ENCODE results near the gene DIAPH3.
"Not testable (repeated sequence)": the region's sequence is repeated elsewhere in the genome, so short reads cannot be mapped to it uniquely, and the experiment has no call there.

DIAPH3 gene

DNA sequence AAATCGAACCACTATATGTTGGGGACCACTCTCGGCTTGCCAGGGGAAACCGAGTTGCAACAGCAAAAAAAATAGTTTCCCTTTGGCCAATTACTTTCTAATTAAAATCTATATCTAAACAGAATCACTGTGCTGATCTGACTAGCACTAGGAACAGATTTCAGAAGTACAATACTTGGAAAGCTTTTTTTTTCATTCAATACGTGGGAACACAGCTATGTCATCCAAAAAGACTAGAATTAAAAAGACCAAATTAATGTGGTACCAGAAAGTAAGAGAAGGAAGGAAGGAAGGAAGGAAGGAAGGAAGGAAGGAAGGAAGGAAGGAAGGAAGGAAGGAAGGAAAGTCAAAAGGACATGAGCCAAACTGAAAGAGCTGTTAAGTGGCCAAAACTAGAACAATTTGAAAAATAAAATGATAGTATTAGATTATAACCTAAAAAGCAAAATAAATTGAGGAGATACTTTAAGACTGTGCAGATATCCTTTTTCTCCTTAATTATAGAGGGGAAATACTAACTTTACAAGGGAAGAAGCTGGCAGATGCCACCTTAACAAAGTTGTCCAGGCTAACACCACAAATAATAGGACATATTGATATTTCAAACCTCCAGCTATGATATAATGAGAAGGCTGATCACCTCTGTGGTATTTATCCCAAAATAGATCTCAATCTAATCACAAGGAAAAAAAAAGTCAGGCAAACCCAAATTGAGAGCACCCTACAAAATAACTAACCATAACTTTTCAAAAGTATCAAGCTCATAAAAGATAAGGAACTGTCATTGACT, 63.9 kb downstream of the DIAPH3 start:
- DNase-seq (ENCODE audit: low read depth in 2 of 2), result no peak

DNA sequence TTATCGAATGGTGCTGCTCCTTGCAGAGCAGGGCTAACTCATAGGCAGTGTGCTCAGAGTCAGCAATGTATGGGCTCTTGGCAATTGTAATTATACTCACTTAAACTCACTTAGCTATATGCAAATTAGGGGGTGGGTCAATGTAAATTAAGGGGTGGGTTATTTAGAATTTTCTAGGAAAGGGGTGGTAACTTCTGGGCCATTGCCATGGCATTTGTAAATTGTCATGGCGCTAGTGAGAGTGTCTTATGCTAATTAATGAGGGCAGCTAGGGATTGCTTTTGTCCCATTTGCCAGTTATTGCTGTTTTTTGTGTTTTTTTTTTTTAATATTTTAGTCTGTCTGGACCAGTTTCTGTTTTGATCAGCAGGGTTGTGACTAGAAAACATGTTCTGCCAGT, 68.4 kb downstream of the DIAPH3 start:
- DNase-seq (ENCODE audit: low read depth in 2 of 2), result no peak

DNA sequence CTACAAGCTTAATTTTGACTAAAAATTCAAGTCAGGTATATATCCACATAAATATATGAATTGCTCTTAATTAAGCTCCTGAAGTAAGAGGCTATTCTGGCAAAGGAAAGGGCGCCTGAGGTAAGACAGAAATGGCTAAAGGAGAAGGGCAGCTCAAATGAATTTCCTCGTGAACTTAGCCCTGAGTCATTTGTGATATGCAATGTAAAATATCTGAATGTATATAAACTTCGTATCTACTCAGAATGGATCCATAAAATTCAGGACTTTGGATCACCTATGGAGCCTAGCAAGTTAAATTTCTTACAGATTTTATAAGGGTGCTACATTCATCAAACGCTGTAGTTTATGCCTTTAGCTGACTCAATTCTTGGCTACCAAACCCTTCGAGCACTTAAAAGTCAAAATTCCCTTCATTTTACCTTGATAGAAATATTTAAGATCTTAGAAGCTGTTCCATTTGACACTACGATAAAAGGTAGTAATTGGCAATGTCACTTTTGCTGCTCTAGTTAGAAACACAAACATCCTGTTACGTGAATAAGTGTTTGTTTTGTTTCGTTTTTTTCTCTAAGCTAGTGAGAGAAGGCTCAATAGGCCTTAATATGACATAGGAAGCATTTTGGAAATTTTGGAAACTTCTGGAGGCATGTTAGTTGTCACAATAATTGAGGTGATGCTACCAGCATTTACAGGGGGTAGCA, 69.2 kb downstream of the DIAPH3 start:
- no peak for DNase-seq (ENCODE audit: low read depth in 2 of 2)

DNA sequence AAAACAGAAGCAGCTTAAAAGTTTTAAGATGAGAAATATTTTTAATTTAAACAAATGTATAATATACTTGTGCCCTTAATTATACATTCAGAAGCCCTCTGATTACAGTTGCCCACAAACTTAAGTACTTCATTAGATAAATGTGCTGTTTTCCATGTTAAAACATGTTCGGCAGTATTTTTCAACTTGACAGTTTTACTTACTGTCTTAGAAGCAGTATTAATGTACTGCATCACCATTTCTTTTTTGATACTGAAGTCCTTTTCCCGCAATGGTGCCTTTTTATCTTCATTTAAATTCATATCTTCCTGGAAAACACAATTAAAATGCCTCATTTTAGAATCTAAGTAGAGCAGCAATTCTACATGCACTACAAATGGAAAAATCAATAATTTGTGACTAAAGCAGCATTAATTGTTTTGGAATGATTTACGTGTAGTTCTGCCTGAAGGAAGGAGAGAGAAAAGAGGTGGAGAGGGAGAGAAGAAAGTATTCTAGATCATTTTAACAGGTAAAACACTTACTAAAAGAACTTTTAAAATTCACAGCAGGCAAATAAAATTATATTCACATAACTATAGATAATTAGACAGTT, 70.2 kb downstream of the DIAPH3 start:
- no peak for DNase-seq (ENCODE audit: low read depth in 2 of 2)

DNA sequence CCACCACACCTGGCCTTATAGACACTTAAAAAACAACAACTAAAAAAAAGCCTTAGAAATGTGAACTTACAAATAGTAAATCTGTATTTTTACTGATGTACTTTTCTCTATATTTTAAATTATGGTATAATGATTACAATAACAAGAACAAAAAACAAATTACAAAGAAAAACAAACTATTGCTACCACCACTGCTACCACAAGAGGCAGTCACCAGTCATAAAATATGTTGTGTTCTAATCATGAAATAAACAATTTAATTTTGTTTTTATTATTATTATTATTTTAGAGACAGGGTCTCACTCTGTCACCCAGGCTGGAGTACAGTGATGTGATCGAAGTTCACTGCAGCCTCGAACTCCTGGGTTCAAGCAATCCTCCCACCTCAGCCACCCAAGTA, 72.2 kb downstream of the DIAPH3 start:
- no peak for DNase-seq (ENCODE audit: low read depth in 2 of 2)

DNA sequence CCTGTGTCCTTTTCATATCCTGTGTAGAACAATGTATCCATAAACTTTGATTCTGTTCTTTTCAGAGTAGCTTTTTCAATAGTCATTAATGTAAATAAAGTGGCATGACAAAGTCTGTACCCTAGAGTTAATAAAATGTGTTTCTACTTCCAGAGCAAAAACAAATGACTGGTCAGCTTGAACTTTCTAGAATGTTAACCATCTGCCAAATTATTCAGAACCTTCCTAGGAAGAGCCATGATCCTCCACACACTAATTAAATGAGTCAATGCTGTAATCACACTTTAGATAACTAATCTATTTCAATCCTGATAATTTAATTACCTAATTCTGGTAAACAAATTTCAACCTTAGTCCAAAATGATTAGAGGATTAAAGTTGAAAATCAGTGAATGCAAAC, 73.2 kb downstream of the DIAPH3 start:
- DNase-seq (ENCODE audit: low read depth in 2 of 2), result no peak

DNA sequence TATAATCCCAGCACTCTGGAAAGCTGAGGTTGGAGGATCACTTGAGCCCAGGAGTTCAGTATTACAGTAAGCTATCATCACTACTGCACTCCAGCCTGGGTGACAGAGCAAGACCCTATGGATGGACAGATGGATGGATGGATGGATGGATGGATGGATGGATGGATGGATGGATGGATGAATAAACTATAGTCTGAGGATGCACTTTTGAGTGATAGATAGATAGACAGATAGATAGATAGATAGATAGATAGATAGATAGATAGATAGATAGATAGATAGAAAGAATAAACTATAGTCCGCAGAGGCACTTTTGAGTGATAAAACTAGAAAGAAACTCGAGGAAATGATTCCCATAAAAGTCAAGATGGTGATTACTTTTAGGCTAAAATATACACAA, 79.9 kb downstream of the DIAPH3 start:
- DNase-seq (ENCODE audit: low read depth in 2 of 2), result not testable (repeated sequence)

DNA sequence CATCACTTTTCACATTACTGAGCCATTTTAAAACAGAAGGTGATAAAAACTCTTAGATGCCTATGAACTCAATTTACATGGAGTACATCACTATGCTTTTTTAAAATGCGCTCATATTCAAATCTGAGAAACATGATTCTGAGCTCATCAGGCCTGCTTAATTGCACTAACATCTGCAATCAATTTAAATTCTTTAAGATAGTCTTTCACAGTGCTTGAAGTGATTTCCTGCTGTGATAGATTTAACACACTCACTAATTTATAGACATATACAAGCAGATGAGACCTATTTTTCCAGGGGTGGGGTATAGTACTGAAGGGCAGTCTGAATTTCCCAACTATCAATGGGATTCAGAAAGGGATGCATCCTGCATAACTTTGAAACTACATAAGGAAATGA, 82.9 kb downstream of the DIAPH3 start:
- no peak for DNase-seq (ENCODE audit: low read depth in 2 of 2)

DNA sequence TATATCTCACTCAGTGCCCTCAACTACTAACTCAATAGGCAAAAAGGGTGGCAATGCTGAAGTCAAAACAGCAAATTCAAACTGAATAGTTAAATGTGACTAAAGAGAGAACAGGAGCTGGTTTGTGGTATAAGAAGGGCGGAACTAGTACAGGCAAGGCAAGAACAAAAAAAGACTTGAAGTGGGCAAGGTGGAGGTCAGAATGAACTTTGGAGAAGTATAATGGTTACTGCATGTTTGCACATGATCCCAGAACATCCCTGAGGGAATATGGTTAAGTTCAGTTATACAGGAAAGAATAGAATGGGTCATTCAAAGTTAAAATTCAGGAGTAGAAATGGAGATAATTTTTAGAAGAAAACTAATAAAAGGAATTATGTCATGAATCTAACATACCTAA, 85.5 kb downstream of the DIAPH3 start:
- no peak for DNase-seq (ENCODE audit: low read depth in 2 of 2)

DNA sequence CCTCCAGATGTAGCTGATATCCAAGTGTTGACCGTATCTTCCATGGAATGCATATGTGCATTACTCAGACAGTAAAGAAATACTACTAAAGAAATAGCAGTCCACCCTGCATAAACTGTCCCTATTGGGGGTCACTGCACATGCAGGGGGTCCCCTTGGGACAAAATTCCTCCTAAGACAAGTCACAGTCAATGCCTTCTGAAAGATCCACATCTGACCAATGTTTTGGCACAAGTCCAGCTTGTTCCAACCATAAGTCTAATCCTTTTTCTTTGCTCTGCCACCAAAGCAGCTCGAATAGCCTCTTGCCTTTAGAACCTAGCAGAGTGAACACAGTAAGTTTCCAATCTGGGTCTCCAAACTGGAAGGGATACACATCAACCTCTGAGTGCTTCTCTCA, 87.9 kb downstream of the DIAPH3 start:
- DNase-seq (ENCODE audit: low read depth in 2 of 2), result no peak

DNA sequence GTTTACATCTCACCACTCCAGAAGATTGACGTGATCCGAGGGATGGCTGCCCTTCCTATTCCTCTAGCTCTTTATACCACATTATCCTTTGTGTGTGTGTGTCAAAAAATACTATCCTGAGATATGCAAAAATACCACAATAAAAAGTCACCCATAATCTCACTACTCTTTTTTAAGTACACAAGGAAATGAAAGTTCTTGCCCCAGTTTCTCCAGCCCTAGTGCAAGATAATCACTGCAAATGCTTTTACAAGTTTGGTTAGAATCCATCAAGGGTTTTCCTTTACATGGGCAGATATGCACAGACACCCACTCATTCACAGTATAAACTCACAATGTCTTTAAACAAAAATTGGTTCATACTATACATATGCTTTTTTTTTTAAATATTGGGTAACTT, 89.3 kb downstream of the DIAPH3 start:
- DNase-seq (ENCODE audit: low read depth in 2 of 2), result no peak

DNA sequence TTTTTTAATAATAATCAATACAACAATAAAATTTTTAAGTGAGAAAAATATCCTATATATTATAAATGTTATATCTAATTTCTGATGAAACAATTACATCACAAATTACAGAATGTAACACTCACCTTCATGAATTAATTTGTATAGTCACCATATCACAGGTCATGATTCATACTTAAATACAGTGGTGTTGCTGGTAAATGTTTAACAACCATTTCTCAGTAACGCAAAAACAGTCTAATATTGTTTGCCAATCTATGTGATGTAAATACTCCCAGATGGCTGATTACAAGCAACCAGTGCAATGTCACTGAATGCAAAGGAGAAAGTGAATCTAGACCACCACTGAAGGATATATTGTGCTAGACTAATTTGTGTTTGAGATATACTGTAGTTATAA, 97.5 kb downstream of the DIAPH3 start:
- DNase-seq (ENCODE audit: low read depth in 2 of 2), result no peak

DNA sequence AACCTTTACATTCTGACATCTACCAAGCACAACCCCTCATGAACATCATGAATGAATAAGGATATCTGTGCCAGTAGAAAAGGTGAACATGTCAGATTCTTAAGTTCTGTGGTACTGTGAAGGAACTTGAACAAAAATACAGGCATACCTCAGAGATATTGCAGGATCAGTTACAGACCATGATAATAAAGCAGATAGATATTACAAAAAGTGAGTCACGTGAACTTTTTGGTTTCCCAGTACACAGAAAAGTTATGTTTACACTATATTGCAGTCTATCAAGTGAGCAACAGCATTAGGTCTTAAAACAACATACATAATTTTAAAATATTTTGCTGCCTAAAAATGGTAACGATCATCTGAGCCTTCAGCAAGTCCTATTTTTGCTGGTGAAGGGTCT, 101.2 kb downstream of the DIAPH3 start:
- DNase-seq (ENCODE audit: low read depth in 2 of 2), result no peak

DNA sequence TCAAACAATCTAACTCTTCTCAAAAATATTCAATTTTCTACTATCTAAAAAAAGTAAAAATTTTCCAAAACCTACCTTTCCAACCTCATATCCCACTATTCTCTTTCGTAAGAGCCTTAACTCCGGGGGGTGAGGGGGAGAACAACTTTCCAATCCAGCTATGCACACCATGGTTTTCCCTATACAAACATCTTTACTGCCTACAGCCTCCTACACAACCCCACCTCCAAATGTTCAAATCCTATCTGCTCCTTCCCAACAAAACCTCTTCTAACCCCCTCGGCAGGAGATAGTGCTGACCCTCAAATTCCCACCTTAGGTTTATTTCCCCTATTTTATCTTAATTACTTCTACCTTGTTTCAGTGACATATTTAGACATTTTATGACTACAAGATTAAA, 102.0 kb downstream of the DIAPH3 start:
- no peak for DNase-seq (ENCODE audit: low read depth in 2 of 2)

DNA sequence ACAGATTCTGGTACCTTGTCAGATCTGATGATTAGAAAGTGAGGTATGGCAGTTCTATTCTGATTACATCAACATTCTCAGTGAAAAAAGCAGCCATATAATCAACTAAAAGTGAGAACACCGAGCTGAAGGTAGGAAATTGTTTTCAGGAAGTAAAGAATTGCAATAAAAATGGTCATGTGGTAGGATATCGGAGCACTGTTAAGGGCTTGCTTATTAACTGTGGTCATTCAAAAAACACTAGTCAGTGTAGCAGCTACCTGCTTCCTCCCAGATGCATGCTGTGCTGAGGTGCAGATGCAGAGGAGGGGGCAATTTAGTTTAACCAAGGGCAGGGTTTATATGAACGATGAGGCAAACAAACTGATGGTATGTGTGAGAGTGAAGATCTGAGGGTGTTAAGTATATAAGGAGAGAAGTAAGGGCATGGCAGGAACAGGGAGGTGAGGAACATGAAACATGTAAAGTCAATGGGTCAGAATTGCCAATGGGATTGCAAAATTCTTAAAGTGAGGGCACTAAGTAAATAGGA, 111.9 kb downstream of the DIAPH3 start:
- DNase-seq (ENCODE audit: low read depth in 2 of 2), result no peak

DNA sequence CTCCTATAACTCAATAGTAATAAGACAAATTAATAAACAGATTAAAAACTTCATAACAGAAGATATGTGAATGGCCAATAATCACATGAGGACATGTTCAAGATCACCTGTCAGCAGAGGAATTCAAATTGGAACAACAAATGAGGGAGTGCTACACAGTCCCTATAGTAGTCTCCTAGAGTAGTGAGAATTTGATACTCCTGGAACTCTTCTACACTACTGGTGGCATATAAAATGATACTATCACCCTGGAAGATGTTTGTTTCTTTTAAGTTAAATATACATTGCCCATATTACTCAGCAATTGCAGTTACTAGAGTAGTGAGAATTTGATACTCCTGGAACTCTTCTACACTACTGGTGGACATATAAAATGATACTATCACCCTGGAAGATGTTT, 115.4 kb downstream of the DIAPH3 start:
- DNase-seq (ENCODE audit: low read depth in 2 of 2), result not testable (repeated sequence)

DNA sequence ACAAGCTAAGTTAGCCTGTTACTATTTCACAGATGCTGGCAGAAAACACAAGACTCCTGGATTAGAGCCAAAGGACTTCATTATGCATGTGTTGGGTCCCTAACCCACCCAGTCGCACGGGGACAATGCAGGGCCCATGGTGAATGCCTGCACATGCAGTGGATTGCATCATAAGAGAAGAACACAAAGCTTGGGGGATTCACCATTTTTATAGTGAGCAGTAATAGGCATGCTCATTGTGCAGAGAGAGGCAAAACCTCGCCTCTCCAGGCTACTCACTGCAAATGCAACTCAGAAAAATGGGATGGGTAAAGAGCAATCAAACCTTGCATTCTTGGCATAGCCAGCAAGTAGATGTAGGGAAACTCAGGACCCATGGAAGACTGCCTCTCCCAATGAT, 115.8 kb downstream of the DIAPH3 start:
- no peak for DNase-seq (ENCODE audit: low read depth in 2 of 2)

DNA sequence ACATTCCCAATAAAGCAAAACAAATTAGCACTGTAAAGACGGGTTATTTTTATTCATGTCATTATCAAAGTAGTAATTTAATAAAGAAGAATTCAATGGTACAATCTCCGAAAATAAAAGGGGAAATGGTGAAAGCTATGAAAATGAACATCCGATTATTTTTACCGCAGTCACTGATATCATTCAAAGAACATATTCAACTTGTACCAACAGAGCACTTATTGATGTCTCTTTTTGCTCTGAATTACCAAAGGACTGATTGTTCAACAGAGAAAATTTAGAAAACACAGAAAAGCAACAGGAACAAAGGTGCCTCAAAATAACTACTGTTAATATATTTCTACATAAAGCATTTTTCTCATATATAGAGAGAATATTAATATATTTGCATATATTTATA, 119.4 kb downstream of the DIAPH3 start:
- no peak for DNase-seq (ENCODE audit: low read depth in 2 of 2)

DNA sequence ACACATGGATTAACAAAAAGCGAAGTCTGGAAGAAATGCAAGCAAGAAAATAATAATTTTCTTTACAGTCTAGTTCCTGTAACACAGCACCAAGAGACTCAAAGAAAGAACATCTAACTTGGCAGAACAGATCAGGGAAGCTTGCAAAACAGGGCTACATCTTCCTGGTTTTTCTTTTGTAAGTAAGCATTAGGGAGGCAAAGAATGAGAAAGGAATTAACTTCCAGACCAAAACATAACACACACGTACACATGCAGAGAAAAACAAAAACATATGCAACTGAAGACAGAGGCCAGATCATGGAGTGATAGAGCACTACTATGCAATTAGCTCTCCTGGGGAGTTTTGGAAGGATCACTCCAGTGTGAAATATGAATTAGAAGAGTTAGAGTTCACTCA, 120.5 kb downstream of the DIAPH3 start:
- no peak for DNase-seq (ENCODE audit: low read depth in 2 of 2)

DNA sequence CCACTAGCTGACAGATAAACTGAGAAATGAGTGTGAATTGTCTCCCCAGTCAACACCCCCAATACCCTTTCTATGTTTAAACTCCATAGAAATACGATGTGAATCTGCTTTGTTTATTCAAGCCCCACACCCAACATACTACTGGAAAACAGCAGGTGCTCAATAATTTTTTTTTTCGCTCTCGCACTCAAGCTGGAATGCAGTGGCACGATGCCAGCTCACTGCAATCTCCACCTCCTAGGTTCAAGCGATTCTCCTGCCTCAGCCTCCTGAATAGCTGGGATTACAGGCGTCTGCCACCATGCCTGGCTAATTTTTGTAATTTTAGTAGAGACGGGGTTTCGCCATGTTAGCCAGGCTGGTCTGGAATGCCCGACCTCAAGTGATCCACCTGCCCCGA, 123.1 kb downstream of the DIAPH3 start:
- DNase-seq (ENCODE audit: low read depth in 2 of 2), result not testable (repeated sequence)

DNA sequence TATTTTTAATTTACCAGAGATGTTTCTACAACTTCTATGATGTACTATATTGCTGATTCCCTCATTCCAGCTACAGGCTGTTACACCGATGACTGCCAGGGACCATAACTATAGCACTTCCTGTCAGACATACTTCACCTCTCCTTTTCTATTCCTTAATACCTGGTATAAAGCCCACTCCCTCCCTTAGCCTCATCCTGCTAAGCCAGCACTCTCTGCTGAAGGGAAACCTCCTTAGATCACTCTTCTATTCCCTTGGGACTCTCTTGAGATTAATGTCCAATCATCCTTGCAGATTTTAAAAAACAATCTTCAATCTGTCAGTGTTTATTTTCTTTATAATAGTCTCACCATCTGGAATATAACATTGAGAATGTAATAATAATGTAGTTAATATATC, 127.9 kb downstream of the DIAPH3 start:
- no peak for DNase-seq (ENCODE audit: low read depth in 2 of 2)

DNA sequence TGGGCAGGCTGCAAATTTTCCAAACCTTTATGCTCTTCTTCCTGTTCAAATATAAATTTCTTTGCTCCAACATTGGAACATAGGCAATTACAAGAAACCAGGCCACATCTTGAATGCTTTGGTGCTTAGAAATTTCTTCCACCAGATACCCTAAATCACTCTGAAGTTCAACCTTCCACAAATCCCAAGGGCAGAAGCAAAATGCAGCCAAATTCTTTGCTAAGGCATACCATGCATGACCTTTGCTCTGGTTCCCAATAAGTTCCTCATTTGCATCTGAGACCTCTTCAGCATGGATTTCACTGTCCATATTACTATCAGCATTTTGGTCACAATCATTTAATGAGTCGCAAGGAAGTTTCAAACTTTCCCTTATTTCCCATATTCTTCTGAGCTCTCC, 130.9 kb downstream of the DIAPH3 start:
- no peak for DNase-seq (ENCODE audit: low read depth in 2 of 2)

DNA sequence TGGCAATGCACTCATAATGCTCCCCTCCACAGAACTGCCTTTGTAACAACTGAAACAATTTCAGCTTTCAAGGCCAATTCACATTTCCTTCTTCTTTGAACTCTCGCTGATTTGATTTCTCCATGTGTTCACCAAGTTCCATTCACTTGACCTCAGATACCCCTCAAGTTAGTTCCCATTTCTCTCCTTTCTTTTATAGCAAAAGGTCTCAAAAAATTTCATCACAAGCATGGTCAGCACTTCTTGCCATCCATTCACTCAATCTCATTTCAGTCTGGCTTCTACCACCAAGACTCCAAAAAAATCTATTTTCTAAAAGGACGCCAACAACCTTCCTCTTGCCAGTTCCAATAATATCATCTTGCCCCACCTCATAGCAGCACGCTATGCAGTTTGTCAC, 135.7 kb downstream of the DIAPH3 start:
- no peak for DNase-seq (ENCODE audit: low read depth in 2 of 2)

Data from stimulated activated CD4-positive, alpha-beta T cell treated with anti-CD3 and anti-CD28 coated beads, Interleukin-4, amount 100 ng/mL, for 48 hours (primary cell).